Keratinocyte (primary cell): Measurements from ENCODE around the gene SLC25A47. TPM values are rescaled to one million over a fixed set of nuclear protein-coding genes. Genes with fewer than 3 reads are reported as not detected.
A peak's percentile ranks its signal among the peaks of the same experiment; 100 is the strongest.
"Not testable (repeated sequence)": the region's sequence is repeated elsewhere in the genome, so short reads cannot be mapped to it uniquely, and the experiment has no call there.

Source experiments
- DNase-seq: peaks from one replicate; pipeline ENCODE4 v3.0.0-alpha.2; 2011; ENCODE audit warnings: low read depth, missing footprints, low spot score
- FAIRE-seq: peaks from 2 replicates; lab custom pipeline; 2011; peaks lifted over from hg19 to GRCh38; lab: Jason Lieb, UNC
- H2AFZ ChIP-seq: 2 replicates; pipeline ENCODE4 v1.6.0; 2012; ENCODE audit warnings: low read length, control low read depth, inconsistent platforms; ENCODE audit not compliant: control insufficient read depth
- H3K27ac ChIP-seq: 2 replicates; pipeline ENCODE4 v1.5.1; 2011; ENCODE audit warnings: low read length; ENCODE audit not compliant: control insufficient read depth, insufficient read depth
- H3K27me3 ChIP-seq: 3 replicates; pipeline ENCODE4 v1.6.0; 2011; ENCODE audit warnings: low read length; ENCODE audit not compliant: control insufficient read depth, insufficient read depth; ENCODE audit errors: extremely low read depth
- H3K36me3 ChIP-seq, 2 experiments: 2 replicates in 1 of 2; 3 replicates in 1 of 2; pipeline ENCODE4 v1.5.1; 2011; ENCODE audit warnings: low read length in 2 of 2, mild to moderate bottlenecking in 1 of 2; ENCODE audit not compliant: control insufficient read depth in 2 of 2, insufficient read depth in 2 of 2; ENCODE audit errors: extremely low read depth in 1 of 2
- H3K4me1 ChIP-seq: 3 replicates; pipeline ENCODE4 v1.5.1; 2011; ENCODE audit warnings: low read length; ENCODE audit not compliant: control insufficient read depth, insufficient read depth; ENCODE audit errors: extremely low read depth
- H3K4me2 ChIP-seq: 3 replicates; pipeline ENCODE4 v1.6.0; 2011; ENCODE audit warnings: low read depth, low read length; ENCODE audit not compliant: control insufficient read depth, insufficient read depth; ENCODE audit errors: extremely low read depth
- H3K4me3 ChIP-seq, 3 experiments: fragments of 200-600 bp in 1 of 3; sonication (generic) in 1 of 3; 2 replicates in 2 of 3; 3 replicates in 1 of 3; pipeline ENCODE4 v1.5.1; 2011 to 2016; ENCODE audit warnings: low read length in 3 of 3, mild to moderate bottlenecking in 3 of 3, control low read depth in 2 of 3, inconsistent platforms in 1 of 3, low read depth in 1 of 3, mixed read lengths in 1 of 3, mixed run types in 1 of 3, moderate library complexity in 1 of 3; ENCODE audit not compliant: control insufficient read depth in 2 of 3, insufficient read depth in 2 of 3; ENCODE audit errors: extremely low read depth in 1 of 3
- H3K79me2 ChIP-seq: 2 replicates; pipeline ENCODE4 v1.6.0; 2012; ENCODE audit warnings: low read length; ENCODE audit not compliant: control insufficient read depth, insufficient read depth
- H3K9ac ChIP-seq: 3 replicates; pipeline ENCODE4 v1.6.0; 2011; ENCODE audit warnings: low read length; ENCODE audit not compliant: control insufficient read depth, insufficient read depth; ENCODE audit errors: extremely low read depth
- H3K9me1 ChIP-seq: 3 replicates; pipeline ENCODE4 v1.6.0; 2011; ENCODE audit warnings: low read length; ENCODE audit not compliant: control insufficient read depth, insufficient read depth; ENCODE audit errors: extremely low read depth
- H3K9me3 ChIP-seq: 2 replicates; pipeline ENCODE4 v1.5.1; 2012; ENCODE audit warnings: low read depth, low read length; ENCODE audit not compliant: control insufficient read depth
- H4K20me1 ChIP-seq: 3 replicates; pipeline ENCODE4 v1.6.0; 2011; ENCODE audit warnings: low read length; ENCODE audit not compliant: control insufficient read depth, insufficient read depth; ENCODE audit errors: extremely low read depth
- EZH2 ChIP-seq: IDR thresholded peaks from one replicate; pipeline ENCODE4 v1.6.1; 2012; ENCODE audit warnings: inconsistent platforms, mild to moderate bottlenecking, low read length, moderate library complexity
- dilution Hi-C: fragments of 300-500 bp; cut with MboI; formaldehyde crosslinking; loops from one replicate; pipeline ENCODE4 v1.7.0; 2020; ENCODE audit warnings: low sequenced_read_pairs; ENCODE audit not compliant: extremely low pct_ligation_motif_present
- polyA plus RNA-seq, 5 experiments: library from polyadenylated mRNA; depleted of rRNA in 3 of 5; stranded (reverse) in 3 of 5; stranded (forward) in 1 of 5; unstranded in 1 of 5; fragments of >200 nt; gene quantifications; 1 replicate in 1 of 5; 2 replicates in 3 of 5; 3 replicates in 1 of 5; pipeline versions ENCODE4 v1.2.1 to v1.2.3, GENCODE V29; 2011 to 2012; ENCODE audit warnings: missing spikeins in 2 of 5, low read depth in 1 of 5, low replicate concordance in 1 of 5
- TF ChIP-seq, protein P1 (sequence below), 3 experiments: IDR thresholded peaks in 1 of 3; conservative IDR thresholded peaks in 1 of 3; optimal IDR thresholded peaks in 1 of 3; 2 replicates in 2 of 3; 3 replicates in 1 of 3; pipeline versions ENCODE3 to v1.5.1; 2011; ENCODE audit warnings: low read length in 3 of 3, mild to moderate bottlenecking in 3 of 3, moderate library complexity in 2 of 3, control low read depth in 1 of 3, inconsistent platforms in 1 of 3; ENCODE audit not compliant: insufficient read depth in 2 of 3; ENCODE audit errors: extremely low read depth in 1 of 3

Gene SLC25A47
- polyA plus RNA-seq, 1 donor (not counting 4 experiments of a cell fraction or from before 2014, with no cell fraction given): not detected

- dilution Hi-C loops: no loop called here
- no peaks in the 10 kb centered on the region for H3K27me3 ChIP-seq
- FAIRE-seq (no peak), DNase-seq (no peak)
- H3K9me1 ChIP-seq: peaks cover 6% of the 10 kb centered on the region
- no peak for TF ChIP-seq EZH2
- TF ChIP-seq, protein P1, sequence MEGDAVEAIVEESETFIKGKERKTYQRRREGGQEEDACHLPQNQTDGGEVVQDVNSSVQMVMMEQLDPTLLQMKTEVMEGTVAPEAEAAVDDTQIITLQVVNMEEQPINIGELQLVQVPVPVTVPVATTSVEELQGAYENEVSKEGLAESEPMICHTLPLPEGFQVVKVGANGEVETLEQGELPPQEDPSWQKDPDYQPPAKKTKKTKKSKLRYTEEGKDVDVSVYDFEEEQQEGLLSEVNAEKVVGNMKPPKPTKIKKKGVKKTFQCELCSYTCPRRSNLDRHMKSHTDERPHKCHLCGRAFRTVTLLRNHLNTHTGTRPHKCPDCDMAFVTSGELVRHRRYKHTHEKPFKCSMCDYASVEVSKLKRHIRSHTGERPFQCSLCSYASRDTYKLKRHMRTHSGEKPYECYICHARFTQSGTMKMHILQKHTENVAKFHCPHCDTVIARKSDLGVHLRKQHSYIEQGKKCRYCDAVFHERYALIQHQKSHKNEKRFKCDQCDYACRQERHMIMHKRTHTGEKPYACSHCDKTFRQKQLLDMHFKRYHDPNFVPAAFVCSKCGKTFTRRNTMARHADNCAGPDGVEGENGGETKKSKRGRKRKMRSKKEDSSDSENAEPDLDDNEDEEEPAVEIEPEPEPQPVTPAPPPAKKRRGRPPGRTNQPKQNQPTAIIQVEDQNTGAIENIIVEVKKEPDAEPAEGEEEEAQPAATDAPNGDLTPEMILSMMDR (optimal IDR thresholded peaks at IDR 0.05 in 1 of 3, IDR thresholded peaks at IDR 0.05 in 1 of 3, conservative IDR thresholded peaks at IDR 0.05 in 1 of 3; ENCODE audit: extremely low read depth in 1 of 3, insufficient read depth in 2 of 3, low read length in 3 of 3): no peak
- H4K20me1 ChIP-seq: peaks cover 8% of the 10 kb centered on the region
- H3K36me3 ChIP-seq: peaks cover 2% of the 10 kb centered on the region in 2 experiments
- no peak overlapping the region for H3K9ac ChIP-seq
- no peak overlapping the region for H2AFZ ChIP-seq
- H3K79me2 ChIP-seq: peaks cover 24% of the 10 kb centered on the region
- H3K9me3 ChIP-seq: no peaks in the 10 kb centered on the region
- peak overlapping the region; percentile 5 for H3K27ac ChIP-seq
- H3K4me2 ChIP-seq: no peak overlapping the region
- H3K4me3 ChIP-seq: no peak overlapping the region
- peaks cover 30% of the 10 kb centered on the region for H3K4me1 ChIP-seq
Measured at GRCh38 chr14:100282766-100283419, 40.2 kb upstream of the SLC25A47 start.

DNA sequence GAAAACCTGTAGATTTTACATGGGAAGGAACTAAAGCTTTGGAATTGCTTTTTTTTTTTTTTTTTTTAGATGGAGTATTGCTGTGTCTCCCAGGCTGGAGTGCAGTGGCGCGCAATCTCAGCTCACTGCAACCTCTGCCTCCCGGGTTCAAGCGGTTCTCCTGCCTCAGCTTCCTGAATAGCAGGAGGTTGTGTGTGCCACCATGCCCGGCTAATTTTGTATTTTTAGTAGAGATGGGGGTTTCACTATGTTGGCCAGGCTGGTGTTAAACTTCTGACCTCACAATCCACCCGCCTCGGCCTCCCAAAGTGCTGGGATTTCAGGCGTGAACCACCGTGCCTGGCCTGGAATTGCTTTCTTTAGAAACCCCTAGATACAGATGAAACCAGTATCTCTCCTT lies 39.7 kb upstream of the SLC25A47 start:
- H3K4me3 ChIP-seq, H3K9me3 ChIP-seq, DNase-seq, H3K4me2 ChIP-seq, H4K20me1 ChIP-seq, H3K36me3 ChIP-seq, H3K27me3 ChIP-seq, H3K27ac ChIP-seq, H2AFZ ChIP-seq, H3K9ac ChIP-seq, FAIRE-seq, H3K9me1 ChIP-seq, dilution Hi-C loops: not testable (repeated sequence)
- peaks cover 30% of the 10 kb centered on the region for H3K4me1 ChIP-seq
- H3K79me2 ChIP-seq: peaks cover 21% of the 10 kb centered on the region
